ENCODE measurements around the gene CACNA2D3. TPM values are rescaled to one million over a fixed set of nuclear protein-coding genes. Genes with fewer than 3 reads are reported as not detected.

Gene CACNA2D3
- total RNA-seq, 2 experiments from 2014 or later: not detected

GRCh38 chr3:54856271-54856670, 733.9 kb downstream of the CACNA2D3 start:
- no peaks in the 10 kb centered on the region for H3K36me3 ChIP-seq (ENCODE audit: insufficient read depth, low read length)
- H3K79me2 ChIP-seq (ENCODE audit: insufficient read depth, low read depth, low read length): no peaks in the 10 kb centered on the region
- BruUV-seq (replicated peaks): no TSS peak
- H3K4me3 ChIP-seq (ENCODE audit: low read depth, low read length, poor library complexity, severe bottlenecking): no peak overlapping the region
- CTCF ChIA-PET (ENCODE audit: unreplicated experiment): no interaction called here
- POLR2A ChIA-PET: no interaction called here
- H3K4me1 ChIP-seq (ENCODE audit: insufficient read depth, low read length, poor library complexity, severe bottlenecking): no peaks in the 10 kb centered on the region
- no peak overlapping the region for H2AFZ ChIP-seq (ENCODE audit: low read length)
- no peaks in the 10 kb centered on the region for H3K9me3 ChIP-seq (ENCODE audit: low read length)
- DNase-seq (ENCODE audit: low spot score): no peak
- intact Hi-C loops (cut with micrococcal nuclease; ENCODE audit: unreplicated experiment): loop anchor here (10.0 kb wide), 3 partner anchors 549 to 629 kb away; partner anchors contain the start of gene WNT5A
- H3K27ac ChIP-seq (ENCODE audit: low read depth, low read length, poor library complexity, severe bottlenecking): no peak overlapping the region
- H4K20me1 ChIP-seq (ENCODE audit: insufficient read depth, low read length): no peaks in the 10 kb centered on the region
- no peak for TF ChIP-seq EZH2phosphoT487 (IDR thresholded peaks at IDR 0.05; ENCODE audit: borderline replicate concordance, low read depth, low read length)
- TF ChIP-seq, protein P1, sequence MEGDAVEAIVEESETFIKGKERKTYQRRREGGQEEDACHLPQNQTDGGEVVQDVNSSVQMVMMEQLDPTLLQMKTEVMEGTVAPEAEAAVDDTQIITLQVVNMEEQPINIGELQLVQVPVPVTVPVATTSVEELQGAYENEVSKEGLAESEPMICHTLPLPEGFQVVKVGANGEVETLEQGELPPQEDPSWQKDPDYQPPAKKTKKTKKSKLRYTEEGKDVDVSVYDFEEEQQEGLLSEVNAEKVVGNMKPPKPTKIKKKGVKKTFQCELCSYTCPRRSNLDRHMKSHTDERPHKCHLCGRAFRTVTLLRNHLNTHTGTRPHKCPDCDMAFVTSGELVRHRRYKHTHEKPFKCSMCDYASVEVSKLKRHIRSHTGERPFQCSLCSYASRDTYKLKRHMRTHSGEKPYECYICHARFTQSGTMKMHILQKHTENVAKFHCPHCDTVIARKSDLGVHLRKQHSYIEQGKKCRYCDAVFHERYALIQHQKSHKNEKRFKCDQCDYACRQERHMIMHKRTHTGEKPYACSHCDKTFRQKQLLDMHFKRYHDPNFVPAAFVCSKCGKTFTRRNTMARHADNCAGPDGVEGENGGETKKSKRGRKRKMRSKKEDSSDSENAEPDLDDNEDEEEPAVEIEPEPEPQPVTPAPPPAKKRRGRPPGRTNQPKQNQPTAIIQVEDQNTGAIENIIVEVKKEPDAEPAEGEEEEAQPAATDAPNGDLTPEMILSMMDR (conservative IDR thresholded peaks at IDR 0.05; ENCODE audit: low read length): no peak
- H3K9me2 ChIP-seq (ENCODE audit: insufficient read depth, low read length): no peaks in the 10 kb centered on the region
- H3K4me2 ChIP-seq (ENCODE audit: low read length): no peak overlapping the region

DNA sequence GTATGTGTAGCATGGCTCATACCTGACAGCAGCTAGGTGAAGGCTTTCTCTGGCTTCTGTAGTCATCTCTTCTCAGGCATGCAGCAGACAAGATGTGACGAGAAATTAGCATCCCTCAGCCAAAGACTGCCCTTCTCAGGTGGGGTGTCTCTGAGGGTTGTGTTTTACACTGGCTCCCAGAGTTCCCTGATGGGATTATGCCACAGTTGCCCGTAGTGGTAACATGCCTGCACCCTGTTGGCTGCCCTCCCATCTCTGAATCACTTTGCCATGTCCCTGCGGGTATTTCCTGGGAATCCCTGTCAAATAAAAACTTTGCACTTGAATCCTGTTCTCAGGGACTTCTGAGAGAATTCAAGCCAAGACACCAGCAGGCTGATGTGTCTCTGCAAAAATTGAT, 735.0 kb downstream of the CACNA2D3 start:
- POLR2A ChIA-PET: no interaction called here
- Histone ChIP-seq H3K4me1 (ENCODE audit: insufficient read depth, low read length, poor library complexity, severe bottlenecking) (no peaks in the 10 kb centered on the region), H3K9me3 (ENCODE audit: low read length) (no peaks in the 10 kb centered on the region), H2AFZ (ENCODE audit: low read length) (no peak overlapping the region), H3K79me2 (ENCODE audit: insufficient read depth, low read depth, low read length) (no peaks in the 10 kb centered on the region), H3K27ac (ENCODE audit: low read depth, low read length, poor library complexity, severe bottlenecking) (no peak overlapping the region), H3K4me3 (ENCODE audit: low read depth, low read length, poor library complexity, severe bottlenecking) (no peak overlapping the region), H3K4me2 (ENCODE audit: low read length) (no peak overlapping the region), H4K20me1 (ENCODE audit: insufficient read depth, low read length) (no peaks in the 10 kb centered on the region), H3K9me2 (ENCODE audit: insufficient read depth, low read length) (no peaks in the 10 kb centered on the region), H3K36me3 (ENCODE audit: insufficient read depth, low read length) (no peaks in the 10 kb centered on the region)
- BruUV-seq (replicated peaks): no TSS peak
- CTCF ChIA-PET (ENCODE audit: unreplicated experiment): no interaction called here
- no peak for DNase-seq (ENCODE audit: low spot score)
- no peak for TF ChIP-seq EZH2phosphoT487 (IDR thresholded peaks at IDR 0.05; ENCODE audit: borderline replicate concordance, low read depth, low read length)
- TF ChIP-seq, protein P1 (conservative IDR thresholded peaks at IDR 0.05; ENCODE audit: low read length): no peak
- intact Hi-C loops (cut with micrococcal nuclease; ENCODE audit: unreplicated experiment): loop anchor here (10.0 kb wide), 3 partner anchors 547 to 627 kb away; partner anchors contain the start of gene WNT5A

DNA sequence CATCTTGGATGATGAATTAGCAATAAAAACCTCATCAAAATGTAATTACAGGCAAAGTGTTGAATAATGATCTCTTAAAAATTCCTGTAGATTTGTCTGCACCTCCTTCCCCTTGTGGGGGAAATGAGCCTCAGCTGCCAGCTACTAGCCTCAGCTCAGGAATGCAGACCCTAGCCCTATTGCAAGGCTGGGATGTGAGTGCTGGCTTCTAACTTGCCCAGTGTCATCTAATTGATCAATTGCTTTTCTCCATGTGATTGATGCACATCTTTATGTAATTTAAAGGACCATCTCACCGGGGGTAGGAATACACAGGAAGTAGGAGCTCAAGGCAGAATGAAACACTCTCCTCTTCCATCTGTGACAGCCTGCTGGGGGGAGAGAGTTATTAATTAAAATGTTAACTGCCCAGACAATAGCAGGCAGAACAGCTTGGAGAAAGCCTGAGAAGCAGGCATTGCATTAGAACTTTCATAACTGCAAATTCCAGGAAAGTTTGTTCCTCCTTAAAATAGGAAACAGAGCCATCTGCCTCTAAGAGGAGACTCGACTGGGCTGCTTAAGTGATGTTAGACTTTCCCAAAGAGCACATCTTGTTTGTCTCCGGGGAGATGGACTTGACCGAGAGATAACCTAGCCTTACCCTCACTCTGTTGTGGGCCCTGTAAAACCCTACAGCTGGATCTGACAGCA, 735.9 kb downstream of the CACNA2D3 start:
- ChIA-PET POLR2A (no interaction called here), CTCF (ENCODE audit: unreplicated experiment) (no interaction called here)
- Histone ChIP-seq H3K9me3 (ENCODE audit: low read length) (no peaks in the 10 kb centered on the region), H2AFZ (ENCODE audit: low read length) (no peak overlapping the region), H3K27ac (ENCODE audit: low read depth, low read length, poor library complexity, severe bottlenecking) (no peak overlapping the region), H3K4me1 (ENCODE audit: insufficient read depth, low read length, poor library complexity, severe bottlenecking) (no peaks in the 10 kb centered on the region), H4K20me1 (ENCODE audit: insufficient read depth, low read length) (no peaks in the 10 kb centered on the region), H3K36me3 (ENCODE audit: insufficient read depth, low read length) (no peaks in the 10 kb centered on the region), H3K9me2 (ENCODE audit: insufficient read depth, low read length) (no peaks in the 10 kb centered on the region), H3K4me3 (ENCODE audit: low read depth, low read length, poor library complexity, severe bottlenecking) (no peak overlapping the region), H3K79me2 (ENCODE audit: insufficient read depth, low read depth, low read length) (no peaks in the 10 kb centered on the region), H3K4me2 (ENCODE audit: low read length) (no peak overlapping the region)
- TF ChIP-seq, protein P1 (conservative IDR thresholded peaks at IDR 0.05; ENCODE audit: low read length): no peak
- no peak for TF ChIP-seq EZH2phosphoT487 (IDR thresholded peaks at IDR 0.05; ENCODE audit: borderline replicate concordance, low read depth, low read length)
- no TSS peak for BruUV-seq (replicated peaks)
- intact Hi-C loops (cut with micrococcal nuclease; ENCODE audit: unreplicated experiment): loop anchor here (10.0 kb wide), 3 partner anchors 547 to 627 kb away; partner anchors contain the start of gene WNT5A
- DNase-seq (ENCODE audit: low spot score): no peak
